ENCODE results near the gene FMNL2.

- TF ChIP-seq POLR2A (IDR thresholded peaks at IDR 0.05) (no peak), POLR2AphosphoS5 (IDR thresholded peaks at IDR 0.05) (no peak), CTCF (IDR thresholded peaks at IDR 0.05 in 8 of 11, conservative IDR thresholded peaks at IDR 0.05 in 3 of 11) (no peak)
Measured at GRCh38 chr2:152571048-152571766, 236.2 kb downstream of the FMNL2 start.

All from spleen (tissue), 7 donors.